ENCODE measurements around the gene UQCRC1.

Gene UQCRC1

DNA sequence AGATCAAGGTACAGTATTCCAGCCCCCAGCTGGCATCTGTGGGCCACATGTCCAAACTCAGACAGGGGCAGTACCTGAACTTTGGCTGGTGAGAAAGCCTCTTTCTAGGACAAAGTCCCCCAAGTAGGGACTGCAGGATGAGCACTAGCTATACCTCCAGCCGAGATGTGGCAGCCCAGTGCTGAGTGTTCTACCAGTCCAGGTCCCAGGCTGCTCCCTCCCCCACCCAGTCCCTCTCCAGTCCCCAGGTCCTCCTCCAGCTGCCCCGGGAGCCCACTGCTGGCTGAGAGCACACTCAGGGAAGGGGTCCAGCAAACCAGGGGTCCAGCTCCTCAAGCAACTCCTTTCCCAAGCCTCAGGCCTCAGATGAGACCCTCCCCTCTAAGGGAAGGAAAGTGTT lies 24.3 kb upstream of the UQCRC1 start:
- no peak for DNase-seq (ENCODE audit: low read depth, low spot score)

DNA sequence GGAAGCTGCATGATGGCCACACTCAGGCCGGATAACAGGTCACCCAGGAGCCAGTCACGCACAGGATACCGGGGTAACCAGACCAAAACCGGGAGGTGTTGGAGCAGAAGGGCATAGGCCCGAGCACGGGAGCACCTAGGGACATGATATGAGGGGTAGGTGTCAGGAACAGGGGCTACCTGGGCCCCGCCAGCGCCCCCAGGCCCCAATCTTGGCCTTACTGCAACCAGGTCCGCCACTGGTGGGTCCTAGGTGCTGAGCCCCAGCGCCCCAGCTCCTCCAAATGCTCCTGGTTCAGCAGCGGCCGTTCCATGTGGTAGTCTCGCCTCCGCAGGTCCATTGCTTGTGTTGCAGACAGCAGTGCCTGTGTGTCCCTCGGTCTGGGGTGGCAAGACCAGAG lies 23.8 kb upstream of the UQCRC1 start:
- no peak for DNase-seq (ENCODE audit: low read depth, low spot score)

DNA sequence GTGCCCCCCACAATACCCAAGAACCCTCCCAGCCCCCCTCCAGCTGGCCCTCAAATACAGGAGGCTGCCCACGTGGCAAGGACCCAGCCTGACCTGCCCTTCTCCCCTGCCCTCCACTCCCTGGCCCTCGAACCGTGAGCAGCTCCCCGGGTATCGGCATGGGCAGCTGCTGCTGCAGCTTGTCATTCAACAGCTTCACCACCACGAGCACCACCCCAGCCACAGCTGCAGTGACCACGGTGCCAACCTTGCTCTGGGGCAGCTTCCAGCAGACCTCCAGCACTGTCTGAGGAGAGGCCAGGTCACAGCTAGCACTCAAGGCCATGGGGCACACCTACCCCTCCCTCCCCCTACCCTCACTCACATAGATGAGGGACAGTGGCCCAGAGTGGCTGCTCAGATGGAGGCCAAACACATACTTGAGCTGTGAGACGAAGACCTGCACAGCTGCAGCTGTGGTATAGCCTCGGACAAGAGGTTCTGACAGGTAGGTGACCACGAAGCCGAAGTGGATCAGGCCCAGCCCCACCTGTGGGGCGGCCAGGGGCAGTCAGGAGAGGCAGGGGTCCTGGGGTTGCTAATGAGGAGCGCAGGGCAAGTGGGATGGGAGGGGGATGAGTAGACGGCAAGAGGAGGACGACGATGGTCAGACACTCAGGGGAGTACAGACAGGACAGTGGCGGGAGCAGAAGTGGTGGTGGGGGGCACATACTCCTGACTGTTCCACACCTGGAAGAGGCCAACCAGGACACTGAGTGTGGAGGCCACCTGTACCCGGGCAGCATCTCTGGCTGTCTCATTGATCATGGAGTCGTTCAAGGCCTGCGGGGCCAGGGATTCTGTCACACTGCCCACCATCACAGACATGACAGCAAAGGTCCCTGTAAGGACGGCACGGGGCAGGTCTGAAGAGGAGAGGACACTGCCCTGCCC lies 22.3 kb upstream of the UQCRC1 start:
- no peak for DNase-seq (ENCODE audit: low read depth, low spot score)

DNA sequence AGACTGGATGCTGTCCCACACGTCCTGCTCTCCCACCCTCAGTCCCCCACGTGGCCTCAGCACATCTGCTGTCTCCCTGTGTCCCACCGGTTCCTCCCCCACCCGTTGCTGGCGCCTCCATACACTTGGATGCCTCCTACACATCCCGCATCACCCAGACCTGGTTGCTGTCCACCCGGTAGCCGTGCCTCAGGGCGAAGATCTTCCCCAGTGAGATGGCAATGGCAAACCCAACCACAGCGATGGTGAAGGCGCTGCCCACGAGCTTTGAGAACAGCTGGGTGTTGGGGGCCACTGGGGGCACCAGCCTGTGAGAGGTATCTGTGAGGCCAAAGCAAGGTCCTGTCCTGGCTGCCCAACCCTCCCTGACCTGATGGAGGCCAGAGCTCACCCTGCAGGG lies 21.4 kb upstream of the UQCRC1 start:
- DNase-seq (ENCODE audit: low read depth, low spot score): no peak

DNA sequence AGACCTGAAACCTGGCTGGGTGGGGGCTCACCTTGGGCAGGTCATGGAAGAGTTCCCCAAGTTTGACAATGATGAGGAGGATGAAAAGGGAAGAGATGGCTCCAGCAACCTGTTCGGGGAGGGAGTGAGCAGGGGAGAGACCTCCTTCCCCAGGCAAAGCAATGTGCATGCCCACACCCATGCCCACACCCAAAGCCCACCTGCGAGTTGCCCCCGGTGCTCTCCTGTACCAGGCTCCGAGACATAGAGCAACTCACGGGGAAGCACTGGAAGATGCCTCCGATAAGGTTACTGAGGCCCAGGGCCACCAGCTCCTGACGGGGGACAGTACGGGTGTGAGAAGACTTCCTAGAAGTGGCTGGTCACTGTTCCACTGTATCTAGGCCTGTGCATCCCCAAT lies 21.0 kb upstream of the UQCRC1 start:
- DNase-seq (ENCODE audit: low read depth, low spot score): no peak

DNA sequence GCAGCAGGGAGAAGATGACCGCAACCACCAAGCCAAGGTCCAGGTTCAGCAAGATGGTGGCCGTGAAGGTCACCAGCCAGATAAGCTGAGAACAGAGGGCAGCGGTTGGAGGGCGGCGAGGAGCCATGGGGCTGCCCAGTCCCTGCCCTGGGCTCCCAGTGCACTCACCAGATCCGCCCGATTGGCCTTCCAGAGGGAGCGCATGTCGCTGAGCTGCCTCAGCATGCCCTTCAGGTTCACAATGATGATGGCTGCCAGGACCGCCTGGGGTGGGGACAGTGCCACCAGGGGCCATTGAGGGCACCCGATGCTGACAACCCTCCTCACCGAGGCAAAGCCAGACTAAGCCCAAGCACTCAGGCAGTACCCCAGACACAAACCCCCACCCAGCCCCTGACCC lies 20.4 kb upstream of the UQCRC1 start:
- DNase-seq (ENCODE audit: low read depth, low spot score): no peak

DNA sequence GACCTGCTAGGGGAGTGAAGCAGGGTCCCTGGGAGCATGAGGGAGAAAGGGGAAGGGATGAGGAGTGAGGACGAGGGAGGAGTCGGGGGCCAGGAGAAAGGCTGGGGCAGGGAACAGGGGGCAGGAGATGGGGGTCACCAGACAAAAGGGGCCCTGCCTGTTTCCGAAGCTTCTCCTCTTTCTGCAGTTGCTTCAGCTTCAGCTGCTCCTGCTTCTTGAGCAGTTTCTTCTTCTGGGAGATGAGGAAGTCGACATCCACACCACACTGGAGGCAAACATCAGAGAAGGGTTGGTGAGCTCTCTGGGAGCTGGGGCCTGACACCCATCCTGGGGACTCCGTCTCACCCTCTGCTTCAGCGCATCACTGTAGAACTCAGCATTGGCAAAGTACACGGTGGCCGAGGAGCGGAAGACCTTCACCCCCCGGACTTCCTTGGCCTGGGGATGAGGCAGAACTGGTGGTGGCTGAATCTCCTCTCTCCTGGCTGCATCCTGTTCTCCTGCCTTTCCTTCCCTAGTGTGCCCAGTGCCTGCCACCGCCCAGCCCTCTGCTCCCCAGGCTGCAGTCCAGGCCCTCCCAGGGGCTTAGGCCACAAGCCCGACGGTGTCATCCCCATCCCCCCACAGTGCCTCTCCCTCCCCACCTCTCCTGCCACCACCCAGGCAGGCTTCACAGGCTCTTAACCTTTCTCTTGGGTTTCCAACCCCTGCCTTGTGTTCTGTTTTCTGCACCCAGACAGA lies 19.0 kb upstream of the UQCRC1 start:
- DNase-seq (ENCODE audit: low read depth, low spot score): no peak

DNA sequence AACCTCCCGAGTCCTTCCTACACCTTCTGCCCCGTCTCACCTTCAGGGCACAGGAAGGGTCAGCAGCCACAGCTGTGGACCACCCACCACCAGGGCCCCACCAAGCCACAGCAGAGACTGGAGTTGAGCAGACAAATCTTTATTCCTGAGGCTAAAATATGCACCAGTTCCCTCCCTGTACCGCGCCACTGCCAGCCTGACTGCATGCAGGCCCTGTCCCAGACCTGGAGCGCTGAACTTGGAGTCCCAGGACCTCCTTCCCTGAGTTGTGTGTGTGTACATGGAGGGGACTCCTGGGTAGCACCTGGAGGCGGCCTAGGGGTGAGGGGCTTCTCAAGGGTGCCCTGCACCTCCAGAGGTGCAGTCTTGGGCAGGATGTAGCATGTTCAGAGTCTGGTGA lies 16.2 kb upstream of the UQCRC1 start:
- no peak for DNase-seq (ENCODE audit: low read depth, low spot score)

DNA sequence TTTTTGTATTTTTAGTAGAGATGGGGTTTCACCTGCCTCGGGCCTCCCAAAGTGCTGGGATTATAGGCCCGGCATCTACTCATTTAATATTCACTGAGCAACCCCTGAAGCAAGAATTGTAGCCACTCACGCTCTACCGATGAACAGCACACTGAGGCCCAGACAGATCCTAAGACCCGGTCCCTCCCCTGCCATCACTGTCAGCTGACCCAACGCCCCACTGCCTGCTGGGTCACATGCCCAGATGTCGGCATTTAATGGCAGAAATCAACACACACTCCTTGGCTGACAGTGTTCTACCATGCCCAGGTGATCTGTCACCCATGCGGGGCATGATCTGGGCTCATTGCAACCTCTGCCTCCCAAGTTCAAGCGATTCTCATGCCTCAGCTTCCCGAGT lies 15.3 kb upstream of the UQCRC1 start:
- DNase-seq (ENCODE audit: low read depth, low spot score): no peak

DNA sequence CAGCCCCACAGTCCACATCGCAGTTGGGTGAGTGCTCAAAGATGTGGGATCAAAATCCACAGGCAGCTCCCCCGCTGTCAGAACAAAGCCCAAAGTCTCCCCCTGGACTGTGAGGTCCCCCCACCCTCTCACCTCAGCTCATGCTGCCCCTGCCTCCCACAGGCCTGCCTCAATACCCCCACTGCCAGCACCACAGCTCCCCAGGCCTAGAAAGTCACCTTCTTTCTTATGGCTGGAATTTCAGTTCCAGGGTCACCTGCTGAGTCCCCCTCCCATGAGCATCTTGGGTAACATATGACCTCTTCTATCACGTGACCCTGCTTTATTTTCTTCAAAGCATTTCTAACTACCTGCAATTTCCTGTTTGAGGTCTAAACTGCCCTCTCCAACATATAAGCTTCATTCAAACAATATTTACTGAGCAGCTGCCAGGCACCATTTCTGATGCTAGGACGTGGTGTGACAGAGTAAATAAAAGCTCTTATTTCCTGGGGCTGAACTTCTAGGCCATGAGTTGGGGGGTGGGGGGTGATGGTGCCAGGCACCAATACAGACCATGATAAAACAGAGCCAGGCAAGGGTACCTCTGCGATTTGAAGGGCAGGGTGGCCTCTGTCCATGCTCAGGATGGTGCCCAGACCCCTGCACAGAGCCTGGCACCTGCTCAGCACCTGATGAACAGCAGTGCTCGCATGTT lies 14.6 kb upstream of the UQCRC1 start:
- DNase-seq (ENCODE audit: low read depth, low spot score): no peak

DNA sequence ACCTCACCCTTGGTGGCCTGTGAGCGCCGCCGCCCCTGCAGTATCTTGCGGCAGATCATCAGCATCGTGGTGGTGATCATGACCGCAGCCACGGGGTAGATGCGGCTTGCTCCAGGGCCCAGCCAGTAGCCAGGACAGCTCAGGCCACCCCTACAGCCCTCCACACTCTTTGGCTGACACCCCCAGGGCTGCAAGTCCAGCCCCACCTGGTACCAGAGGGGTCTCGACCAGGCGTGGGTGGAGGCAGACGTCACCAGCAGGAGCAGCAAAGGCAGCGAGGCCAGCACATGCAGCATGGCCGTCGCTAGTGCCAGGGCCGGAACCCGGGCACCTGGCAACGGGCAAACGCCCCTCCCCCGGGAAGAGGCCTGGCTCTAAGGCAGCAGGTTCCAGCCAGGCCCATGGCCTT lies 12.0 kb upstream of the UQCRC1 start, which contains the start of gene TMEM89:
Gene TMEM89 (minus strand): TSS at position 309 of the 409 bp plus-strand sequence. CDS start 13 bp downstream, at position 296.
- no peak for DNase-seq (ENCODE audit: low read depth, low spot score)

DNA sequence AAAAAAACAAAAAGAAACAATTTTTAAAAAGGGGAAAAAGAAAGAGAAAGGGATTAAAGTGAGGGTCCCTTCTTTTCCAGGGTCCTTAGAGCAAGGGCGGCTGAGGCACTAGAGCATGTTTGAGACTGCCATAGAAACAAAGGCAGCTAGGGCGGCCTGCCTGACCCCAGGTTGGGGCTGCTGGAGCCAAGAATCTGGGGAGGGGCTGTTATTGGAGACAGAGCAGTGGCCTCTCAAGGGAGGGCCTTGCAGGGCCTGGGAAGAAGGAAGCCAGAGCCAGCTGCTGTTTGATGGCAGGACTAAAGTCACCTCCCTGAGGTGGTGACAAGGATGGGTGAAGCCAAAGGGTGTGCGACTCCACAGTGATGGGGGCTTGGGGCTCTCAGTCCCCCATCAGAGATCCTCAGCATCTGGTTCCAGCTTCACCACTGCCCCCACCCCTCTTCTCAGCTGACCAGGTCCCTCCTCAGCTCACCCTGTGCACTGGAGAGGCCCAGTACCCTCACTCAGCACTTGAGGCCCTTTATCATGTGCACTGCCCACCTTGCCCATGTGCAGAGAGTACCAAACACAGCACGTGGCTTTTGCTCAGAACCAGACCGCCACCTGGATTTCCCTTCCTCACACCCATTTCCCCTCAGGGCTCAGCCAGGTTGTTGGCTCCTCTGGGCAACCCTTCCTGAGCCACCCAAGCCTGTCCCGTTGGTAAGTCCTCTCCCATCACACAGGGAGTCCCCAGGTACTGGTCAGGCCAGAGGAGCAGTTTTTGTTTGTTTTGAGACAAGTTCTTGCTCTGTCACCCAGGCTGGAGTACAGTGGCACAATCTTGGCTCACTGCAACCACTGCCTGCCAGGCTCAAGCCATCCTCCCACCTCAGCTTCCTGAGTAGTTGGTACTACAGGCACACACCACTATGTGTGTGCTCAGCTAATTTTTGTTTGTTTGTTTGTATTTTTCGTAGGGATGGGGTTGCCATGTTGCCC lies 10.4 kb upstream of the UQCRC1 start:
- DNase-seq (ENCODE audit: low read depth, low spot score): no peak

DNA sequence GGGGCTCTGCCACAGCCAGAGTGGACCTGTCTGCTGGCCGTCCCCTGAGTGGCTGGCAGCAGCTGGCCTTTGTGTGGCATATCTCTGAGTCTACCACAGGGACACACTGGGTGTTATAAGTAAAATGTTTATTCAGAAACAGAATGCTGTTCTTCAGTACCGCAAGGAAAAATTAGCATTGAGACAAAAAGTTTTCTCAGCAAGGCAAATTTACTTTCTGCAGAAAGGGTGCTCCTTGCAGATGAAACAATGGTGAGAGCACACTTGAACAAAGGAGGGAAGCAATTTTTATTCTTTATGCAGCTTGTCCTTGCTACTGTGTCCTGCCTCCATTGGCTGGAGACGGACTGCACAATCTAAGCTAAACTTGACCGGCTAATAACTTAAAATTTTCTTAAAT lies 8.1 kb upstream of the UQCRC1 start:
- DNase-seq (ENCODE audit: low read depth, low spot score): no peak

DNA sequence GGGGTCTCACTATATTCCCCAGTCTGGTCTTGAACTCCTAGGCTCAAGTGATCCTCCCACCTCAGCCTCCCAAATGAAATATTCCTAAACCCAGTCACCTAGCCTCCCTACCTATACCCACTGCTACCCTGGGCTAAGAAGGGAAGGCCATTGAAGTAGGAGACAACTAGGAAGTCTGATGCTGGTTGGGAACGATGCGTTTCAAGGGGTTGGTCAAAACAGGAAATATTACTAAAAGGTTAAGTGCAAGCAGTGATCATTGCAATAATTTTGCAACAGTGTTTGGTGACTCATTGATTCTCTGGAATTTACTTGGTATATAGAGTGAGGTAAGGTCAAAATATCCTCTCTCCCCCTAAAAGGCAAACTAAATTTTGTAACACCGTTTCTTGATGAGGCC lies 4.6 kb upstream of the UQCRC1 start:
- DNase-seq (ENCODE audit: low read depth, low spot score): no peak

DNA sequence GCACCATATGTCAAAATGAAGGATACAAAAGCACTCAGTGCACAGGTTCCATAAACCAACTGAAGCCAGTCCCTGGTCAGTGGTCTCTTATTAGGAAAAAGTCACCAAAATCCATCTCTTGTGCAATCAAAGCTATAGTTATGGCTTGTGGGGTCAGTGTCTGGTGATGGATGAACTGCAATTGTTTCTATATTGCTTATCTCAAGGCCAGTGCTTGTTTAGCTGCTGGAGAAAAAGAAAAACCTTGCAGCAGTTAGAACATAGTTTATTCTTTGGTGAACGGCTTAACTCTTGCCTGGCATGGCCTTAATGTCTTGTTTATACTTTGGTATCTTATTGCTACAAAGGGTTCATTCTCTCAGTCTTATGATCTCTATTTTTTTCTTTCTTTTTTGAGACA lies 2.9 kb upstream of the UQCRC1 start:
- DNase-seq (ENCODE audit: low read depth, low spot score): no peak

DNA sequence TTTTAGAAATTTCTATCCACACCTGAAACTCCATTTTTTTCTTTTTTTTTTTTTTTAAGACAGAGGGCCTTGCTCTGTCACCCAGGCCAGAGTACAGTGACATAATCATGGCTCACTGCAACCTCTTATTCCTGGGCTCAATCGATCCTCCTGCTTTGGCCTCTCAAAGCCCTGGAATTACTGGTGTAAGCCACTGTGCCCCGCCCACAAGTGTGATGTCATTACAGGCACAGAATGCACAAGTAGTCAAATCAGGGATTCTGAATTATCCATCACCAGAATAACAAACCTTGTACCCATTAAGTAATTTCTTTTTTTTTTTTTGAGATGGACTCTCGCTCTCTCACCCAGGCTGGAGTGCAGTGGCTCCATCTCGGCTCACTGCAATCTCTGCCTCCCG lies 1.9 kb downstream of the UQCRC1 start:
- DNase-seq (ENCODE audit: low read depth, low spot score): no peak

DNA sequence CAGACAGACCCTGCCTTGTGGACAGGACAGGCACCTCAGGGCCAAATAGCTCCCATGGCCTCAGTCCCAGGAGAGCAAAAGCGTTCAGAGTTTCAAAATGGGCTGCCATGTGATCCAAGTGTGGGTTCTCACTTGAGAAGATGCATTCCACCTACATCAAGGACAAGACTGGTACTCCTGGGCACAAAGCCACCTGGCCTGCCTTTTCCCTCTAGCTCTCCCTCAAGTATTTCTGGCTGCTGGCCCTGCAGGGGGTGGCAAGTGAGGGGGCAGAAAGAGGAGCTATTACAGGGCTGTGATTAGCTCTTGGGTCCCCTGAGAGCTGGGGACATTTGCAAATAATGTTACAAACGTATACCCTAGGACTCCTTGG lies 7.8 kb downstream of the UQCRC1 start:
- DNase-seq (ENCODE audit: low read depth, low spot score): peak; percentile 18

DNA sequence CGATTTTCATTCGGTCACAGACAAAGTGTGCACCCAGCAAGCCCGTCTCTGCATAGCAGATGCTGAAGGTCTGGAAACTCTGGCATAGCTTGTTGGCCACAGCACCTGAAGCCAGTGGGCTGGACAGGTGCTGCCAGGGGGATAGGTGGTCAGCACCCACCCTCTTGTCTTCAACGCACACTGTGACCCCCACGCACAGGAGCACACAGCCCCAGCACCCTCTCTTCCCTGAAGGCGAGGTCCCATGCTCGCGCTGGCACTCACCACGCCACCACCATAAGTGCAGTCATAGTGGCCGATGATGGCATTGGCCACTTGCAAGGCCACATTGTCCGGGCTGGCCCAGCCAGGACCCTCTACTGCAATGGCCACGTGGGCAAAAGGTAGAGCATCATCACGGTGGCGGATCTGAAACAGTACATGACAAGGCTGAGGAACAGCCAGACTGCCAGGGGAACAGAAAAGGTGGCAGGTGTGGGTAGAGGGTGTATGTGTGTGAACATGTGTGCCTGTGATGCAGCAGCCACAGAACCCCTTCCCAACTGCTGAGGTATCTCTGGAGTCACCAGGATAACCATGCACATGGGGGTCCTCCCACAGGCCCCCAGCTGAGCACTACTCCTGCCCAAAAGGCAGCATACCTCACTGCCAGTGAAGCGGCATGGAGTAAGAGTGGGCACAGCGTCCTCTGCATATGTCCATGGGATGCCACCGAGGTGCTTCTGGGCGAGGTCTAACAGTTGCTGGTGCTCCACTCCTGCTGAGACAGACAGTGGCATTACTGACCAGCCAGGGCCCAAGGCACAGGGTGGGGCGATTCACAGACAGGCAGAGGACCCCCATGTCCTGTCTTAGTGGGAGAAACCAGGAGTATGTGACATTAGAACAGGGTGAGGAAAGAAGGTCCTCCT lies 8.5 kb downstream of the UQCRC1 start:
- no peak for DNase-seq (ENCODE audit: low read depth, low spot score)

DNA sequence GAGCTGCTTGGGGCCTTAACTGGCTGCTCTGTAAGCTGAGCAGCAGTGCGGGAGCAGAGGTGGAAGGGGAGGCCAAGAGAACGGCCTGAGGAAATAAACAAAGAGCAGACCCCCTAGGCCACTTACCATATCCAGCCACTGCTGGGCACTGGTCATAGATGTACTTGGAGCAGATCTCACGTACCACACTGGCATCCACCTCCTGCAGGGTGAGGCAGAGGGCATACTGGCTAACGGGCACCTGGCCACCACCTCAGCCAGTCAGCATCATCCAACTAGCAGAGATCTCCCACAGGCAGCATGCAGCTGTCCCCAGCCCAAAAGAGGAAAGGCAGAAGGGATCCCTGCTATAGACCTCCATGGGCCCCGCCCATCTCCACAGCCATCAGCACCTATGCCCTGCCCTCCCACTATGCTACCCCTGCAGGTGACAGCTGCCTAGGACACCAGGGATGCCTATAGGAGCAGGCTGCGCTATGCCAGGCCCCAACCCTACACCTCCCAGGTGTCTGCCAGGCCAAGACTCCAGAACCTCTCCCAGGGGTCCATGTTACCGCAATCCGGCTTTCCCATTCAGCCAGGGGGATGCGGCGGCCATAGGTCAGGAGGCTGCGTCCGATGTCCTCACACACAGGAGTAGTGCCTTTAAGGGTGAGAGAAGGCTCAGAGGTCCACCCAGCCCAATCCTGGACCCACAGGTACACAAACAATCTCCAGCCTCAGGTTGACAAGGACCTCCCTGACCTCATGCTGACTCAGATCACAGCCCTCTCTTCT lies 9.7 kb downstream of the UQCRC1 start:
- DNase-seq (ENCODE audit: low read depth, low spot score): no peak
